ENCODE results near the gene VWA8. TPM values are rescaled to one million over a fixed set of nuclear protein-coding genes. Genes with fewer than 3 reads are reported as not detected.
"Not testable (repeated sequence)": the region's sequence is repeated elsewhere in the genome, so short reads cannot be mapped to it uniquely, and the experiment has no call there.

VWA8 gene
- total and polyA plus RNA-seq, 2 experiments from 2014 or later, result 6.3 to 24.6 TPM

DNA sequence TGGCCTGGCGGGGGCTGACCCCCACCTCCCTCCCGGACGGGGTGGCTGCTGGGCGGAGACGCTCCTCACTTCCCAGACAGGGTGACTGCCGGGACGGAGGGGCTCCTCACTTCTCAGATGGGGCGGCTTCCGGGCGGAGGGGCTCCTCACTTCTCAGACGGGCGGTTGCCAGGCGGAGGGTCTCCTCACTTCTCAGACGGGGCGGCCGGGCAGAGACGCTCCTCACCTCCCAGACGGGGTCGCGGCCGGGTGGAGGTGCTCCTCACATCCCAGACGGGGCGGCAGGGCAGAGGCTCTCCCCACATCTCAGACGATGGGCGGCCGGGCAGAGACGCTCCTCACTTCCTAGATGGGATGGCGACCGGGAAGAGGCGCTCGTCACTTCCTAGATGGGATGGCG, 79.0 kb downstream of the VWA8 start:
- not testable (repeated sequence) for ATAC-seq

DNA sequence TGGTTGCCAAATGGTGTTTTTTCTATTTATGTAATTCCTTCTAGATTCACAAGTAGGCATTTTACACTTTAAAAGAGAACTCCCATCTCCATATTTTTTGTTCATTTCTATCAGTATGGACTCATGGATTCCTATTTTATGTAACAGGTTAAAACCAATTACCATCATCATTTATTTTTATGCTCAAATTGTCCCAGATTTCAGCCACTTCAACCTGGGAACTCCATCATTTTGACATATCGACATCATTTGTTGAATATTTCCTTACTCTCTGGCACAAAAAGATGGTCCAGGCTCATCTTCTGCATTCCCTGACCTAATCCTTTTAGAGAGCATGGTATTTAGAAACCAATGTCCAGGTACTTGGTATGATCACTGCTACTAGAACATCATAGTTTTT, 79.9 kb downstream of the VWA8 start:
- peaks cover 9% of the 10 kb centered on the region for H3K36me3 ChIP-seq (ENCODE audit: insufficient read depth)
- no peaks in the 10 kb centered on the region for H3F3A ChIP-seq (replicated peaks; ENCODE audit: low read depth)
- Mint-ChIP-seq H3K36me3 (ENCODE audit: low read depth) (peaks cover 46% of the 10 kb centered on the region), H3K27me3 (ENCODE audit: insufficient read depth, low read depth, poor library complexity) (peaks cover 2% of the 10 kb centered on the region), H3K27ac (no peak overlapping the region), H3K4me3 (no peak overlapping the region), H3K9me3 (peaks cover 6% of the 10 kb centered on the region; the same call in 2 of the 3 replicates), H3K4me1 (no peaks in the 10 kb centered on the region)
- ATAC-seq, result no peak
- H3K4me3 ChIP-seq, result no peak overlapping the region
- no peaks in the 10 kb centered on the region for H3K79me2 ChIP-seq (replicated peaks; ENCODE audit: insufficient read depth)
- no peaks in the 10 kb centered on the region for H3K9me2 ChIP-seq (ENCODE audit: insufficient read depth)
- no peak overlapping the region for H3K4me2 ChIP-seq
- H3K27ac ChIP-seq (ENCODE audit: low read depth), result no peak overlapping the region
- H4K20me1 ChIP-seq (replicated peaks; ENCODE audit: insufficient read depth), result no peaks in the 10 kb centered on the region
- DNase-seq (ENCODE audit: low spot score), result no peak
- TF ChIP-seq ZNF331 (CRISPR knock-in tag; IDR thresholded peaks at IDR 0.05; ENCODE audit: low read depth) (no peak), EZH2 (IDR thresholded peaks at IDR 0.05; ENCODE audit: low read depth, unreplicated experiment) (no peak), STAT1 (IDR thresholded peaks at IDR 0.05; ENCODE audit: unreplicated experiment) (no peak), ZNF462 (CRISPR knock-in tag; IDR thresholded peaks at IDR 0.05) (no peak), ZNF114 (CRISPR knock-in tag; IDR thresholded peaks at IDR 0.05) (no peak), NANOG (IDR thresholded peaks at IDR 0.05; ENCODE audit: borderline replicate concordance) (no peak)
- no peaks in the 10 kb centered on the region for H3K4me1 ChIP-seq (ENCODE audit: insufficient read depth)
- no peaks in the 10 kb centered on the region for H3K27me3 ChIP-seq (ENCODE audit: insufficient read depth)
- H2AFZ ChIP-seq, result no peak overlapping the region

More for the DNA sequence above, 79.0 kb downstream of the VWA8 start:
- not testable (repeated sequence) for H3K4me1 Mint-ChIP-seq; H3K4me3 Mint-ChIP-seq; H3K36me3 ChIP-seq (ENCODE audit: insufficient read depth); H3K4me2 ChIP-seq; H3K9me3 Mint-ChIP-seq; H4K20me1 ChIP-seq (replicated peaks; ENCODE audit: insufficient read depth); H3K4me1 ChIP-seq (ENCODE audit: insufficient read depth); H3K27ac ChIP-seq (ENCODE audit: low read depth); H3K27me3 Mint-ChIP-seq (ENCODE audit: insufficient read depth, low read depth, poor library complexity); DNase-seq (ENCODE audit: low spot score); H3K27me3 ChIP-seq (ENCODE audit: insufficient read depth); H3F3A ChIP-seq (replicated peaks; ENCODE audit: low read depth); H2AFZ ChIP-seq; H3K9me2 ChIP-seq (ENCODE audit: insufficient read depth); H3K4me3 ChIP-seq; H3K27ac Mint-ChIP-seq; H3K79me2 ChIP-seq (replicated peaks; ENCODE audit: insufficient read depth)
- peaks cover 51% of the 10 kb centered on the region for H3K36me3 Mint-ChIP-seq (ENCODE audit: low read depth)

Data from GM23338 (cell line).